ENCODE measurements around the gene AGBL5.

AGBL5 gene

GRCh38 chr2:27039426-27039825 lies 12.0 kb upstream of the AGBL5 start:
- H3K9me3 ChIP-seq (ENCODE audit: insufficient read depth, low read length, severe bottlenecking), result no peaks in the 10 kb centered on the region
- H3K27ac ChIP-seq (ENCODE audit: low read length), result no peak overlapping the region
- H3K36me3 ChIP-seq (ENCODE audit: insufficient read depth, low read length), result peaks cover 74% of the 10 kb centered on the region
- no peak overlapping the region for H2AFZ ChIP-seq (ENCODE audit: low read depth, low read length)
- no peak overlapping the region for H3K9ac ChIP-seq (ENCODE audit: low read depth, low read length)
- no peak overlapping the region for H3K4me2 ChIP-seq (ENCODE audit: insufficient read depth, low read length)
- ATAC-seq (ENCODE audit: insufficient read depth, low read depth) (no peak), DNase-seq (no peak)
- no peaks in the 10 kb centered on the region for H3K27me3 ChIP-seq (ENCODE audit: insufficient read depth, low read length, poor library complexity)
- H3K79me2 ChIP-seq (ENCODE audit: insufficient read depth, low read length), result peaks cover 11% of the 10 kb centered on the region; the same call in 1 of the 2 replicates
- H3K4me1 ChIP-seq (ENCODE audit: insufficient read depth, low read length), result peaks cover 8% of the 10 kb centered on the region
- no peaks in the 10 kb centered on the region for H4K20me1 ChIP-seq (ENCODE audit: insufficient read depth, low read length)
- H3K4me3 ChIP-seq (ENCODE audit: low read depth in 1 of 2, low read length in 2 of 2), result no peak overlapping the region
- TF ChIP-seq, protein P1, sequence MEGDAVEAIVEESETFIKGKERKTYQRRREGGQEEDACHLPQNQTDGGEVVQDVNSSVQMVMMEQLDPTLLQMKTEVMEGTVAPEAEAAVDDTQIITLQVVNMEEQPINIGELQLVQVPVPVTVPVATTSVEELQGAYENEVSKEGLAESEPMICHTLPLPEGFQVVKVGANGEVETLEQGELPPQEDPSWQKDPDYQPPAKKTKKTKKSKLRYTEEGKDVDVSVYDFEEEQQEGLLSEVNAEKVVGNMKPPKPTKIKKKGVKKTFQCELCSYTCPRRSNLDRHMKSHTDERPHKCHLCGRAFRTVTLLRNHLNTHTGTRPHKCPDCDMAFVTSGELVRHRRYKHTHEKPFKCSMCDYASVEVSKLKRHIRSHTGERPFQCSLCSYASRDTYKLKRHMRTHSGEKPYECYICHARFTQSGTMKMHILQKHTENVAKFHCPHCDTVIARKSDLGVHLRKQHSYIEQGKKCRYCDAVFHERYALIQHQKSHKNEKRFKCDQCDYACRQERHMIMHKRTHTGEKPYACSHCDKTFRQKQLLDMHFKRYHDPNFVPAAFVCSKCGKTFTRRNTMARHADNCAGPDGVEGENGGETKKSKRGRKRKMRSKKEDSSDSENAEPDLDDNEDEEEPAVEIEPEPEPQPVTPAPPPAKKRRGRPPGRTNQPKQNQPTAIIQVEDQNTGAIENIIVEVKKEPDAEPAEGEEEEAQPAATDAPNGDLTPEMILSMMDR (IDR thresholded peaks at IDR 0.05; ENCODE audit: borderline replicate concordance, extremely low read depth, low read length, poor library complexity, severe bottlenecking), result no peak

DNA sequence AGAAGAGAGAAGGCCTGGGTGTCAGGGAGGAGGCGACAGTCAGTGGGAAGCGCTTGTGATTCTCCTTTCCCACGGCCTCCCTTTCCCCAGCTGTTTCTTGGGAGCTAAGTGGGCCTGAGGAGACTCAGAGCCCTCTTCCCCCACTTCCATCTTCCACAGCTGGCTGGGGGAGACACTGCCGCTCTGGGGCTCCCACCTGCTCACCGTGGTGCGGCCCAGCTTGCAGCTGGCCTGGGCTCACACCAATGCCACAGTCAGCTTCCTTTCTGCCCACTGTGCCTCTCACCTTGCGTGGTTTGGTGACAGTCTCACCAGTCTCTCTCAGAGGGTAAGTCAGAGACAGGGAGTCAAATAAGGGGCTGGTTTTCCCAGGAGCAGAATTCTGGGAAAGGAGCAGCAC lies 11.6 kb upstream of the AGBL5 start:
- Histone ChIP-seq H3K9ac (ENCODE audit: low read depth, low read length) (no peak overlapping the region), H2AFZ (ENCODE audit: low read depth, low read length) (no peak overlapping the region), H3K79me2 (ENCODE audit: insufficient read depth, low read length) (peaks cover 8% of the 10 kb centered on the region; the same call in 1 of the 2 replicates), H3K4me2 (ENCODE audit: insufficient read depth, low read length) (no peak overlapping the region; the same call in 1 of the 2 replicates), H3K9me3 (ENCODE audit: insufficient read depth, low read length, severe bottlenecking) (no peaks in the 10 kb centered on the region), H4K20me1 (ENCODE audit: insufficient read depth, low read length) (no peaks in the 10 kb centered on the region), H3K4me3 (ENCODE audit: low read depth in 1 of 2, low read length in 2 of 2) (no peak overlapping the region), H3K27me3 (ENCODE audit: insufficient read depth, low read length, poor library complexity) (no peaks in the 10 kb centered on the region), H3K36me3 (ENCODE audit: insufficient read depth, low read length) (peaks cover 72% of the 10 kb centered on the region), H3K4me1 (ENCODE audit: insufficient read depth, low read length) (peaks cover 5% of the 10 kb centered on the region), H3K27ac (ENCODE audit: low read length) (no peak overlapping the region)
- ATAC-seq (ENCODE audit: insufficient read depth, low read depth), result no peak
- TF ChIP-seq, protein P1 (IDR thresholded peaks at IDR 0.05; ENCODE audit: borderline replicate concordance, extremely low read depth, low read length, poor library complexity, severe bottlenecking), result no peak
- TF ChIP-seq EZH2 (IDR thresholded peaks at IDR 0.05; ENCODE audit: borderline replicate concordance, low read depth, low read length, severe bottlenecking), result no peak
- no peak for DNase-seq

DNA sequence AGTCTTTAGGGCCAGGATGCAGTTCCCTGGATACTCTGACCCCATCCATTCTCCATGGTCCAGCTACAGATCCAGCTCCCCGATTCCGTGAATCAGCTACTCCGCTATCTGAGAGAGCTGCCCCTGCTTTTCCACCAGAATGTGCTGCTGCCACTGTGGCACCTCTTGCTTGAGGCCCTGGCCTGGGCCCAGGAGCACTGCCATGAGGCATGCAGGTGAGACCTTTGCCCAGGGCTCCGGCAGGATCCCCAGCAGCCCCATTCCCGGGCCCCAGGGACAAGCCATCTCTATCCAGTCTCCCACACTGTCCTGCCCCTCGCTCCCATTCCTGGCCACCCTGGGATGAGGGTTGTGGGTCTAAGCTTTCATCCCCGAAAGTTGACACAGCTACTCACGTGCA lies 11.2 kb upstream of the AGBL5 start:
- Histone ChIP-seq H3K4me2 (ENCODE audit: insufficient read depth, low read length) (no peak overlapping the region), H3K27ac (ENCODE audit: low read length) (no peak overlapping the region)
- DNase-seq, result no peak

More for the DNA sequence above, 11.2 kb upstream of the AGBL5 start:
- H3K9ac ChIP-seq (ENCODE audit: low read depth, low read length), result no peak overlapping the region
- H2AFZ ChIP-seq (ENCODE audit: low read depth, low read length), result no peak overlapping the region
- H3K4me1 ChIP-seq (ENCODE audit: insufficient read depth, low read length), result 0 out of 2 replicates have a peak, but pooled peaks cover 1% of the 10 kb centered on the region
- H3K79me2 ChIP-seq (ENCODE audit: insufficient read depth, low read length), result peaks cover 3% of the 10 kb centered on the region; the same call in 1 of the 2 replicates
- no peaks in the 10 kb centered on the region for H3K27me3 ChIP-seq (ENCODE audit: insufficient read depth, low read length, poor library complexity)
- peaks cover 68% of the 10 kb centered on the region for H3K36me3 ChIP-seq (ENCODE audit: insufficient read depth, low read length)
- TF ChIP-seq EZH2 (IDR thresholded peaks at IDR 0.05; ENCODE audit: borderline replicate concordance, low read depth, low read length, severe bottlenecking), result no peak
- TF ChIP-seq, protein P1 (IDR thresholded peaks at IDR 0.05; ENCODE audit: borderline replicate concordance, extremely low read depth, low read length, poor library complexity, severe bottlenecking), result no peak
- no peaks in the 10 kb centered on the region for H4K20me1 ChIP-seq (ENCODE audit: insufficient read depth, low read length)
- no peak for ATAC-seq (ENCODE audit: insufficient read depth, low read depth)
- no peak overlapping the region for H3K4me3 ChIP-seq (ENCODE audit: low read depth in 1 of 2, low read length in 2 of 2)
- no peaks in the 10 kb centered on the region for H3K9me3 ChIP-seq (ENCODE audit: insufficient read depth, low read length, severe bottlenecking)

Data from DND-41 (cell line).